ENCODE results near the gene TPSAB1. TPM values are rescaled to one million over a fixed set of nuclear protein-coding genes. Genes with fewer than 3 reads are reported as not detected.

TPSAB1 gene
- polyA plus RNA-seq, 12 donors = 0.79 to 5.3 (median 1.7) TPM; not detected in 2

DNA sequence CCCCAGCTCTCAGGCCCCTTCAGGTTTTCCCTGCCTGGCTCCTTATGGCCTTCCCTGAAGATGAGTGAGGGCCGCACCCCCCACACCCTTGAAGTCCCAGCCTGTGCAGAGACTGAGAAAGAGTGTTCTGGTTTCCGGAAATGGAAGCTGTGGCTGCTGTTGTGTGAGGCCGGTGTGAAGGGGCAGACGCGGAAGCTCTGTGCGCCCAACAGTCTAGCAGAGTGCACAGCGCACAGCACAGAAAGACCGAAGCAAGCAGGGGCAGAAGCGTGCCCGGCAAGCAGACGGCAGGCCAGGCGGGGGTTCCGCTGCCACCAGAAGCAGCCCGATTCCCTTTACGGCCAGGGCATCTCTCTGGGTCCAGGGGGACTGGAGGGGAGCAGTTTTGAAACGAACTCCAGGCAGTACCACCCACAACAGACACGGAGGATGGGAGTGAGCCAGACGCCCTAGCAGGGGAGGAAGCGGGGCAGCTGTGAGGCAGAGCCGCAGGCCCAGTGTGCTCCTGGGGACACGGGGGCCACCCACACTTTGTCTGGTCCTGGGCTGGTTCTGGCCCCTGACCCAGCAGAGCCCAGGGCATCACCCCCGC is 32.2 kb upstream of the TPSAB1 start:
- no peak for DNase-seq

DNA sequence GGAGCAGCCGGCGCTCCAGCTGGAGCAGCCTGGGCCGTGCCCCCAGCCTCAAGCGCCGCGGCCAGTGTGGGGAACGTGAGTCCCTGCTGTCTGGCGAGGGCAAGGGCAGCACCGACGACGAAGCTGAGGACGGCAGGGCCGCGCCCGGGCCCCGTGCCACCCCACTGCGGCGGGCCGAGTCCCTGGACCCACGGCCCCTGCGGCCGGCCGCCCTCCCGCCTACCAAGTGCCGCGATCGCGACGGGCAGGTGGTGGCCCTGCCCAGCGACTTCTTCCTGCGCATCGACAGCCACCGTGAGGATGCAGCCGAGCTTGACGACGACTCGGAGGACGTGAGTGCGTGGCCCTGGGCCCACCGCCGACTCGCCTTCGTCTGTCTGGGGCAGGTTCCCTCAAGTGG is 31.4 kb upstream of the TPSAB1 start:
- no peak for DNase-seq

DNA sequence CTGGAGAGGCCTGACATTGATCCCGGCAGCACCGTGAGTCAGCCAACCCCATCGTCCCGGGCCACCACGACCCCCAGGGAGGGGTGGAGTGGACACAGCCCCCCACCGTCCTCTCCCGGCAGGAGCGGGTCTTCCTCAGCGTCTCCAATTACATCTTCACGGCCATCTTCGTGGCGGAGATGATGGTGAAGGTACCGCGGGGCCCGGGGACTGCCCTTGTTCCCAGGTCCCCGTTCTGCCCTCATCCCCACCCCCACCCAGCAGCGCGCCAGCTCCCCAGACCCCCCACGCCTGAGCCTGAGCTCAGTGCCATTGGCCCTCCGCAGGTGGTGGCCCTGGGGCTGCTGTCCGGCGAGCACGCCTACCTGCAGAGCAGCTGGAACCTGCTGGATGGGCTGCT is 30.0 kb upstream of the TPSAB1 start:
- DNase-seq = no peak

DNA sequence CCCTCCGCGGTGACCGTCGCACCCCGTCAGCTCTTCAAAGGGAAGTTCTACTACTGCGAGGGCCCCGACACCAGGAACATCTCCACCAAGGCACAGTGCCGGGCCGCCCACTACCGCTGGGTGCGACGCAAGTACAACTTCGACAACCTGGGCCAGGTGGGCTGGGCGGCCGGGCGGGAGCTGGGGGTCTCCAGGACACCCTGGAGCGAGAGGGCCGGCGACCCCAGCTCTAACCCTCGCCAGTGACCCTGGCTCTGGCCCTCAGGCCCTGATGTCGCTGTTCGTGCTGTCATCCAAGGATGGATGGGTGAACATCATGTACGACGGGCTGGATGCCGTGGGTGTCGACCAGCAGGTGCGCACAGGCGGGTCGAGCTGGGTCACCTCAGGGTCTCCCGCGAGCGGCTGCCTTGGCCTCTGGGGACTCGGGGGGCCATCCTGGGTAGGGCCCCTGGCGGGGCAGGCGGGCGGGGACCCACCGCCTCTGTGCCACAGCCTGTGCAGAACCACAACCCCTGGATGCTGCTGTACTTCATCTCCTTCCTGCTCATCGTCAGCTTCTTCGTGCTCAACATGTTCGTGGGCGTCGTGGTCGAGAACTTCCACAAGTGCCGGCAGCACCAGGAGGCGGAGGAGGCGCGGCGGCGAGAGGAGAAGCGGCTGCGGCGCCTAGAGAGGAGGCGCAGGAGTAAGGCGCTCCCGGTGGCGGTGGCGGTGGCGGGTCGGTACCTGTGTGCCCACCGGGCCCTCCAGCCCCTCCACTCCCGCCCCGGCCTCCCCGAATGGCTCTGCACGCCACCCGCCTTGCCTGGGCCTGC is 28.8 kb upstream of the TPSAB1 start:
- no peak for DNase-seq

DNA sequence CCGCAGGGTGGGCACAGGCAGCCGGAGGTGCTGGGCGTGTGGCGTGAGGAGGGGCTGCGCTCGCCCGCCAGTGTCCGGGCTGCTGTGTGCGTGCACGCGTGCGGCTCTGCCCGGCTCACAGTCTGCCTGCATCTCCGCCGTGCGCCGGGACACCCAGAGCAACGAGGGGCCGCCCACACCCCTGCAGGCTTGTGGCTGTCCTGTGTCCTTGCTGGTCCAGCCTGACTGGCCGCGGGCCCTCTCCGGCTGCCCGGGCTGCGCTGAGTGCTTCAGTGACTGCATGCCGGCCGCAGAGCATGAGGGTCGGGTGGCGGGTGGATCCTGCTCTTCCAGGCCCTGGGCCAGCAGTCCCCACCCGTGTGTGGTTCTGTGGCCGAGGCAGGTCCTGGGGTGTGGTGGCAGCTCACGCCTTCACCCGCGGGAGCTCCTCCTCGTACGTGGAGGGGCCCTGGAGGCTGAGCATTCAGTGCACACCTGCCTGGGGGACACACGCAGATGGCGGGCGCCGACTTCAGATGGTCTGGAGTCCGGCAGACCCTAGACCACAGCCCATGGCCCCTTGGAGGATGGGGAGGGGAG is 27.8 kb upstream of the TPSAB1 start:
- DNase-seq = no peak

DNA sequence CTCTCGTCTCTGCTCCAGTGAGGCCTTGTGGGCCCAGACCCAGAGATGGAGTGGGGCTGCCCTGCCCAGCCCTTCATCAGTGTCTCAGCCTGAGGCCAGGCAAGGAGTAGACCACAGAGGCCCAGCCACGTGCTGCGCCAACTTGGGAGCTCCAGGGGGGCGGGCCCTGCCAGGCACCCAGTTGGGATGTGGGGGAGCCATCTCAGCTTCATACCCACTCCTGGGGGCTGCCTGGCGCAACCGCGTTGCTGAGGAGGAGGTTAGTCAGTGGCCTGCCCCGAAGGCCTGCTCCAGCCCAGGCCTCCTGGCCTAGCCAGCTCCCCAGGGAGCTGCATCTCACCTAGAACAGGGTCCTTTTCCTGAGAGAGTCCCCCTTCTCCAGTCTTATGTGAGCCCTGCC is 27.3 kb upstream of the TPSAB1 start:
- no peak for DNase-seq

DNA sequence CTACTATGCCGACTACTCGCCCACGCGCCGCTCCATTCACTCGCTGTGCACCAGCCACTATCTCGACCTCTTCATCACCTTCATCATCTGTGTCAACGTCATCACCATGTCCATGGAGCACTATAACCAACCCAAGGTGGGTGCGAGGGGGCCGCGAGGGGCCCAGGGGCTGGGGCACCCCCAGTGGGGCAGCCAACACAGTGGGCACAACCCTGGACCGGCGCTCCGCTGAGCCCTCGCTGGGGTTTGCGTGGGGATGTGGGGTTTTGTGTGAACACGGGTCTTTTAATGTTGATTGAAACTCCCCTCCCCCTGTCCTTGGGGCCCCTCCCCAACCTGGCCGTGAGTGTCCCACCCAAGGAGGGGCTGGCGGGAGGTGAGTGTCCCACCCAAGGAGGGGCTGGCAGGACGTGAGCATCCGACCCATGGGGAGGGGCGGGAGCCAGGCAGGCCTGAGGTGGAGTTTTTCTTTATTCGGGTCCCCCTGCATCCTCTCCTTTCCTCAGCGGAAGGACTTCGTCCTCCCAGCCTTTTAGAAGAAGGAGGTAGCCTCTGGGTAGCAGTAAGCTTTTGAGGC is 26.6 kb upstream of the TPSAB1 start:
- DNase-seq = no peak

DNA sequence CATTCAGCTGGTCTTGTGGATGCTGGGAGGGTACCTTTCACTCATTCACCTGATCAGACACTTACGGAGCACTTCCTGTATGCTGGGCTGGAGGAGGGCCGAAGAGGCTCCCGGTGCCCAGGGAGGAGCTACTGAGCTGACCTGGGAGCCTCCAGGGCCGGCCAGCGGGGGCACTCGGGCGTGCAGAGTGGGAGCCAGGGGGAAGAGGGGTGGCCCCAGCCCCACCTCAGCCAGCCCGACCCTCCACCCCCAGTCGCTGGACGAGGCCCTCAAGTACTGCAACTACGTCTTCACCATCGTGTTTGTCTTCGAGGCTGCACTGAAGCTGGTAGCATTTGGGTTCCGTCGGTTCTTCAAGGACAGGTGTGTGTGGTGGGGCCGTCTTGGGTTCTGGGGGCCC is 25.8 kb upstream of the TPSAB1 start:
- DNase-seq = no peak

DNA sequence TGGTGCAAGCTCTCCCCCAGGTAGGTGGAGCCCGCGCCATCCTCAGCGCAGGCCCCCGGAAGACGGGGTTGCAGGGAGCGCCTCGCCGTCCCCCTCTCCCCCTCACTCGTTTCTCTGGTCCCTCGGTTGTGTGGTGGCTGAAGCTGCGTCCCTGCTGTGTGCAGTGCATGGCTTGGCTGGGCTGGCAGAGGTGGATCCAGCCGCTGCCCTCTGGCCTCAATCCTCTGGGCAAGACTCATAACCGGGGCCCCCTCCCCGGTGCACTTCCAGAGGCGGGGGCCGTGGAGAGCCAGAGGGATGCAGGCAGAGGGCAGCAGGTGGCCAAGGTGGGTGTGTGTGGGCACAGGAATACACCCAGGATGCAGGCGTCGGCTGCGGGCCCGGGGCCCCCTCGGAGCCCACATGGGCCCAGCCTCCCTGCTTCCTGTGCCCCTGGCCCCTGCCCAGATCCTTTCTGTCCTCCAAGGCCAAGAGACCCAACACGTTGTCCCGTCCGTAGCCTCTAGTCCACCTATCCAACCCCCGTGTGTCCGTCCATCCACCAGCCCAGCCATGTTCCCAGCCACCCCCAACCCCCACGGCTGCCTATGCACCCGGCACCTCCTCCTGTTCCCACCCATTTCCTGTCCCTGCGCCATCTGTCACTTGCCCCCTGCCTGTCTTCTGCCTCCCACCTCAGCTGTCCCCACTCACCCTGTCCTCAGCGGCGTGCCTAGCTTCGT is 24.8 kb upstream of the TPSAB1 start:
- no peak for DNase-seq

DNA sequence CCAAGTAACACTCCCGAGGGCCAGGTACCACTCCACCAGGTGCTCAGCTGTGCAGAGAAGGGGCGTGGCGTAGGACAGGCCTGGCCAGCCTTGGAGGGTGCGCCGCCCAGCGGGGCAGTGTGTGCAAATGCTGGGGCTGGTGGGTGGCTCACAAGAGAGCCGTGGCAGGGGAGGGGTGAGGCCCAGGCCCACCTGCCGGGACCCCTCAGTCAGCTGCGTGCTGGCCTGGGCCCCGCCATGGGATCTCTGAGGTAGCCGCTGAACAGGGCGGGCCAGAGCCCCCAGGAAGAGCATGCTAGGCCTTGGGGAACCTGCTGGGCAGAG is 24.2 kb upstream of the TPSAB1 start:
- DNase-seq = no peak

DNA sequence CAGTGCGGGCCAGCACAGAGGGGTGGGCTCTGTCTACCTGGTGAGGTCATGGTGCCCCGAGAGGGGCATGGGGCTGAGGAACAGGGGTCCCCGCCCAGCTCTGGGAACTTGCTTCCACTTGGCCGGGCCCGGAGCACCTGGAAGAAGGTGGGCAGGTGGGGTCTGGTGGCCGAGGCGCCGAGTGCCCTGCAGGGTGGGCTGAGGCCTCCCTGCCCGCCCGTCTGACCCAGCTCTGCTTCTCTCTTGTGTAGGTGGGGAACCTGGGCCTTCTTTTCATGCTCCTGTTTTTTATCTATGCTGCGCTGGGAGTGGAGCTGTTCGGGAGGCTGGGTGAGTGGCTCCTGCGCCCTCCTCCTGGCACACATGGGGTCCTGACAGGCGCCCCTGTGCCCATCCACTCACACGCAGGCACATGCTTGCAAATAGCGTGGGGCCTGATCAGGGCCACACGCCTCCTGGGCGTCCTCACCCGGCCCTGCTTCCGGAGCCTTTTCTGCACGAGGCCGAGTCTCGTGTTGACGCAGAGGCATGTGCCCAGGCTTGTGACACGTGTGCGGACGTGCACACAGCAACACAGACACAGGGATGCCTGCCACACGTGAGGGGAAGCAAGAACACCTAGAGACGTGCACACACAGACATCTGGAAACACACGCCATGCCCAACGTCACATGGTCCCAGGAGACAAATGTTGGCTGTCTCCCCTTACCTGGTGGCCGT is 23.7 kb upstream of the TPSAB1 start:
- DNase-seq = no peak

DNA sequence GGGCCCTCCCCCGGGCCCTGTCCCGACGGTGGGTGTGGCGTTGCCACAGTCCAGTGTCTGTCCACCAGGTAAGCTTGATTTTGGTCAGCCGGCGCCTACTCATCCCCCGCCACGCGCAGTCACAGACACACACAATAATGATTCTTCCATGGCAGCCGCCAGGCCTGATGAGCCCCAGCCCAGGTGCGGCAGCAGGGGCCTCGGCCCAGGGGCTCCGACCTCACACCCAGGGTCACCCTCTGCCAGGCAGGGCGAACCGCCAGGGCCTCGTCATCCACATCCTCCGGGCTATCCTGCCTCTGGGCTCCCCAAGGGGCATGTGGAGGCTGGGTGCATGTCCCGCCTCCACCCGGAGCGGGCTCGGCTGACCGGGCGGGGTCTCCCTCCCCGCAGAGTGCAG is 23.0 kb upstream of the TPSAB1 start:
- DNase-seq = no peak

DNA sequence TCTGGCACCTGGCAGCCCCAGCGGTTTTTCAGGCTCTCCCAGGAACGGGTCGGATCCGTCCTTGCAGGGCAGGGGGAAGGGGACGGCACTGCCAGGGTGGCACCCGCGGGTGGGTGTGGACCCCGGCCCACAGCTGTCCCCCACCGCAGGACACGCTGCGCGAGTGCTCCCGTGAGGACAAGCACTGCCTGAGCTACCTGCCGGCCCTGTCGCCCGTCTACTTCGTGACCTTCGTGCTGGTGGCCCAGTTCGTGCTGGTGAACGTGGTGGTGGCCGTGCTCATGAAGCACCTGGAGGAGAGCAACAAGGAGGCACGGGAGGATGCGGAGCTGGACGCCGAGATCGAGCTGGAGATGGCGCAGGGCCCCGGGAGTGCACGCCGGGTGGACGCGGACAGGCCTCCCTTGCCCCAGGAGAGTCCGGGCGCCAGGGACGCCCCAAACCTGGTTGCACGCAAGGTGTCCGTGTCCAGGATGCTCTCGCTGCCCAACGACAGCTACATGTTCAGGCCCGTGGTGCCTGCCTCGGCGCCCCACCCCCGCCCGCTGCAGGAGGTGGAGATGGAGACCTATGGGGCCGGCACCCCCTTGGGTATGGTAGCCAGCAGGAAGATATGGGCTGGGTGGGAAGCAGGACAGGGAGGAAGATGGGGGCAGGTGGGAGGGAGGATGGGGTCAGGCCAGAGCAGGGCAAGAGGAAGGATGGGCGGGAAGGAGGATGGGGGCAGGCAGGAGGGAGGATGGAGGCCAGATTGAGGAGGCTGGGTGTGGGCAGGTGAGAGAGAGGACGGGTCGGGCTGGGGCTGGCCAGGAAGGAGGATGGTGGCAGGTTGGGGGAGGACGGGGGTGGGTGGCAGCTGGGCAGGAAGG is 22.2 kb upstream of the TPSAB1 start:
- no peak for DNase-seq

DNA sequence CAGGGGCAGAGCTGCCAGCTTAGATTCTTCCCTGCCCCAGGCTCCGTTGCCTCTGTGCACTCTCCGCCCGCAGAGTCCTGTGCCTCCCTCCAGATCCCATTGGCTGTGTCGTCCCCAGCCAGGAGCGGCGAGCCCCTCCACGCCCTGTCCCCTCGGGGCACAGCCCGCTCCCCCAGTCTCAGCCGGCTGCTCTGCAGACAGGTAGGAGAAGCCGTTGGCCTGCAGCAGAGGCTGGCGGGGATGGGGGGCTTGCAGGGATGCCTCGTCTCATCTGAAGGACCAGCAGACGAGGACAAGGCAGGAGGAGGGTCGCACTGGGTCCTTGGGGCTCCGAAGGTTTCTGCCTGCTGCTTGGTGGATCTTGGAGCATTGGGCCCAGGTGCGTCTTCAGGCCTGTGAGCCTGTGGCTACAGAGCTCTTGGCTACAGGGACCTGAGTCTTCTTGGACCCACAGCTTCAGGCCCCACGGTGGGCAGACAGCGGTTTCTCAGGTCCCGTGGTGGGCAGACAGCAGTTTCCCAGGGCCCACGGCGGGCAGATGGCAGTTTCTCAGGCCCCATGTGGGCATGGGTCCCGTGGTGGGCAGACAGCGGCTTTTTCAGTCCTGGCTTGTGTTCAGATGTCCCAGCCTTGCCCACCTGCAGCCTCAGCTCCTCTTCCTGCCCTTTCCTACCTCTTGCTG is 21.4 kb upstream of the TPSAB1 start:
- DNase-seq = no peak

DNA sequence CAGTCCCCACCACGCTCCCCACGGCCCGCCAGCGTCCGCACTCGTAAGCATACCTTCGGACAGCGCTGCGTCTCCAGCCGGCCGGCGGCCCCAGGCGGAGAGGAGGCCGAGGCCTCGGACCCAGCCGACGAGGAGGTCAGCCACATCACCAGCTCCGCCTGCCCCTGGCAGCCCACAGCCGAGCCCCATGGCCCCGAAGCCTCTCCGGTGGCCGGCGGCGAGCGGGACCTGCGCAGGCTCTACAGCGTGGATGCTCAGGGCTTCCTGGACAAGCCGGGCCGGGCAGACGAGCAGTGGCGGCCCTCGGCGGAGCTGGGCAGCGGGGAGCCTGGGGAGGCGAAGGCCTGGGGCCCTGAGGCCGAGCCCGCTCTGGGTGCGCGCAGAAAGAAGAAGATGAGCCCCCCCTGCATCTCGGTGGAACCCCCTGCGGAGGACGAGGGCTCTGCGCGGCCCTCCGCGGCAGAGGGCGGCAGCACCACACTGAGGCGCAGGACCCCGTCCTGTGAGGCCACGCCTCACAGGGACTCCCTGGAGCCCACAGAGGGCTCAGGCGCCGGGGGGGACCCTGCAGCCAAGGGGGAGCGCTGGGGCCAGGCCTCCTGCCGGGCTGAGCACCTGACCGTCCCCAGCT is 20.3 kb upstream of the TPSAB1 start:
- DNase-seq = no peak

DNA sequence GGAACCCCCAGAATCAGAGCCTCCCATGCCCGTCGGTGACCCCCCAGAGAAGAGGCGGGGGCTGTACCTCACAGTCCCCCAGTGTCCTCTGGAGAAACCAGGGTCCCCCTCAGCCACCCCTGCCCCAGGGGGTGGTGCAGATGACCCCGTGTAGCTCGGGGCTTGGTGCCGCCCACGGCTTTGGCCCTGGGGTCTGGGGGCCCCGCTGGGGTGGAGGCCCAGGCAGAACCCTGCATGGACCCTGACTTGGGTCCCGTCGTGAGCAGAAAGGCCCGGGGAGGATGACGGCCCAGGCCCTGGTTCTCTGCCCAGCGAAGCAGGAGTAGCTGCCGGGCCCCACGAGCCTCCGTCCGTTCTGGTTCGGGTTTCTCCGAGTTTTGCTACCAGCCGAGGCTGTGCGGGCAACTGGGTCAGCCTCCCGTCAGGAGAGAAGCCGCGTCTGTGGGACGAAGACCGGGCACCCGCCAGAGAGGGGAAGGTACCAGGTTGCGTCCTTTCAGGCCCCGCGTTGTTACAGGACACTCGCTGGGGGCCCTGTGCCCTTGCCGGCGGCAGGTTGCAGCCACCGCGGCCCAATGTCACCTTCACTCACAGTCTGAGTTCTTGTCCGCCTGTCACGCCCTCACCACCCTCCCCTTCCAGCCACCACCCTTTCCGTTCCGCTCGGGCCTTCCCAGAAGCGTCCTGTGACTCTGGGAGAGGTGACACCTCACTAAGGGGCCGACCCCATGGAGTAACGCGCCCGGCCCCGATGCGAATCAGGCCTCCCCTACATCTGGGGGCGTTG is 19.5 kb upstream of the TPSAB1 start:
- no peak for DNase-seq

DNA sequence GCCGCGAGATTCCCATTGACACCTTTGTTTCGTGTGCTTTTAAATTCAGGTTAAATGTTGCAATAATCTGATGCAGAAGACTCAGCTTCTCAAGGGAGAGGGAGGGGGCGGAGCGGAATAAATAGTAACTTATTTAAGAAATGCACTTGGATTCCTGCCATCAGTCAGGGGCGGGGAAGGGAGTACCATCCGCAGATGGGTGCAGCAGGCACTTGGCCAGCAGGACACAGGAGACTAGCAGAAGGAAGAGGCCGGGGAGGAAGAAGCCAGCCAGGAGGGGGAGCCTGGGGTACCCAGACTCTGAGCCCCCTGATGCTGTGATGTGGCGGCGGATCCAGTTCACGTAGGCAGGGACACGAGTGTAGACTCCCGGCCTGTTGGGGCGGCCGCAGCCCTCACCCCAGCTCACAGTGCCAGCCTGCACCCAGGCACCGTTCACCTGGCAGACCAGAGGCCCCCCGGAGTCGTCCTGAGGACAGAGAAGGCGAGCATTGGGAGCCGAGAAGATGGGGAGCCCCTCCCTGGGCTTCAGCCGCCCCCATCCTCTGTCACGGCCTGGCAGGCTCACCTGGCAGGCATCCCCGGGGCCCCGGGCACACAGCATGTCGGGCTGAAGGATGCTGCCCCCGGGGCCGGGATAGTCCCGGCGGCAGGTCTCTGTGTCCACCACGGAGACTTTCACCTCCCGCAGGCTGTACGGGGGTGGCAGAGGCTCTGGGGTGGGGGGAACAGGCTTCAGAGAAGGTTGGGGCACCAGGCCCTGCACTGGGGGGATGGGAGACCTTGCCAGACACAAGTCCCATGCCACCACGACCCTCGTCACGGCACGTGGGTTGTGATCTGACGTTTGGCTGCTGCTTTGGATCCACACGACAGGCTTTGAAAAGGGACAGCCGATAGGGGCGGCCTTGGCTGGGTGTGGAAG is 18.6 kb upstream of the TPSAB1 start:
- DNase-seq = peak; percentile 4

All from muscle of arm (tissue), 12 donors.